ENCODE data around the gene SLC7A9. TPM values are rescaled to one million over a fixed set of nuclear protein-coding genes. Genes with fewer than 3 reads are reported as not detected.

Gene SLC7A9
- not detected for polyA plus RNA-seq

- H3K9me3 Mint-ChIP-seq: no peaks in the 10 kb centered on the region
- no peaks in the 10 kb centered on the region for H3K27me3 Mint-ChIP-seq
- H3K4me3 Mint-ChIP-seq: no peak within 1 kb of the TSS
- no peaks in the 10 kb centered on the region for H3K36me3 Mint-ChIP-seq
- peaks cover 0 to 2% (median 0%) of the 10 kb centered on the region in 3 donors for H3K4me1 Mint-ChIP-seq
- H3K27ac Mint-ChIP-seq: no peak within 1 kb of the TSS
Measured at GRCh38 chr19:32869369-32869965, at the start of gene SLC7A9. SLC7A9 (minus strand) TSS chr19:32869767; CDS start chr19:32868534, 1,233 bp downstream.

GRCh38 chr19:32919365-32919764 lies 49.8 kb upstream of the SLC7A9 start:
- H3K27ac Mint-ChIP-seq: no peak overlapping the region
- H3K9me3 Mint-ChIP-seq: no peaks in the 10 kb centered on the region
- H3K4me3 Mint-ChIP-seq: no peak overlapping the region

GRCh38 chr19:32917616-32917996 lies 48.0 kb upstream of the SLC7A9 start:
- peaks cover 0 to 4% (median 0%) of the 10 kb centered on the region in 3 donors for H3K4me1 Mint-ChIP-seq
- H3K4me3 Mint-ChIP-seq: no peak overlapping the region
- H3K9me3 Mint-ChIP-seq: no peaks in the 10 kb centered on the region
- H3K27me3 Mint-ChIP-seq: no peaks in the 10 kb centered on the region
- H3K27ac Mint-ChIP-seq: no peak overlapping the region
- H3K36me3 Mint-ChIP-seq: peaks cover 10% of the 10 kb centered on the region

More at GRCh38 chr19:32919365-32919764, 49.8 kb upstream of the SLC7A9 start:
- Mint-ChIP-seq H3K36me3 (peaks cover 11% of the 10 kb centered on the region), H3K27me3 (no peaks in the 10 kb centered on the region), H3K4me1 (peaks cover 0 to 4% (median 1%) of the 10 kb centered on the region in 3 donors)

GRCh38 chr19:32916969-32917615 lies 47.5 kb upstream of the SLC7A9 start:
- Mint-ChIP-seq H3K27me3 (no peaks in the 10 kb centered on the region), H3K27ac (peak overlapping the region in 1 of 3 donors; percentile 31), H3K4me3 (no peak overlapping the region), H3K36me3 (peaks cover 13% of the 10 kb centered on the region), H3K9me3 (no peaks in the 10 kb centered on the region), H3K4me1 (peaks cover 0 to 4% (median 0%) of the 10 kb centered on the region in 3 donors)

GRCh38 chr19:32914879-32915660 lies 45.5 kb upstream of the SLC7A9 start:
- Mint-ChIP-seq H3K27ac (no peak overlapping the region), H3K4me3 (no peak overlapping the region), H3K27me3 (no peaks in the 10 kb centered on the region), H3K4me1 (peaks cover 0 to 4% (median 0%) of the 10 kb centered on the region in 3 donors), H3K36me3 (peaks cover 11% of the 10 kb centered on the region), H3K9me3 (no peaks in the 10 kb centered on the region)

GRCh38 chr19:32911467-32911866 lies 41.9 kb upstream of the SLC7A9 start:
- no peak overlapping the region for H3K27ac Mint-ChIP-seq

GRCh38 chr19:32910874-32911273 lies 41.3 kb upstream of the SLC7A9 start:
- Mint-ChIP-seq H3K4me3 (no peak overlapping the region), H3K27me3 (no peaks in the 10 kb centered on the region), H3K9me3 (peaks cover 1 to 4% (median 1%) of the 10 kb centered on the region in 3 donors), H3K27ac (no peak overlapping the region), H3K36me3 (peaks cover 19% of the 10 kb centered on the region), H3K4me1 (no peaks in the 10 kb centered on the region)

More at GRCh38 chr19:32911467-32911866, 41.9 kb upstream of the SLC7A9 start:
- Mint-ChIP-seq H3K4me3 (no peak overlapping the region), H3K36me3 (peaks cover 17% of the 10 kb centered on the region), H3K9me3 (no peaks in the 10 kb centered on the region), H3K27me3 (no peaks in the 10 kb centered on the region), H3K4me1 (no peaks in the 10 kb centered on the region)

GRCh38 chr19:32910094-32910493 lies 40.5 kb upstream of the SLC7A9 start:
- Mint-ChIP-seq H3K4me1 (no peaks in the 10 kb centered on the region), H3K9me3 (peaks cover 3 to 9% (median 4%) of the 10 kb centered on the region in 3 donors), H3K27me3 (no peaks in the 10 kb centered on the region), H3K4me3 (no peak overlapping the region), H3K36me3 (peaks cover 20% of the 10 kb centered on the region), H3K27ac (no peak overlapping the region)

GRCh38 chr19:32909257-32909656 lies 39.7 kb upstream of the SLC7A9 start:
- peaks cover 17% of the 10 kb centered on the region for H3K36me3 Mint-ChIP-seq

GRCh38 chr19:32908641-32909190 lies 39.1 kb upstream of the SLC7A9 start:
- H3K27ac Mint-ChIP-seq: no peak overlapping the region

More at GRCh38 chr19:32909257-32909656, 39.7 kb upstream of the SLC7A9 start:
- H3K9me3 Mint-ChIP-seq: peaks cover 3 to 13% (median 4%) of the 10 kb centered on the region in 3 donors
- H3K27ac Mint-ChIP-seq: no peak overlapping the region
- H3K27me3 Mint-ChIP-seq: no peaks in the 10 kb centered on the region
- no peak overlapping the region for H3K4me3 Mint-ChIP-seq
- no peaks in the 10 kb centered on the region for H3K4me1 Mint-ChIP-seq

GRCh38 chr19:32902448-32902847 lies 32.9 kb upstream of the SLC7A9 start:
- Mint-ChIP-seq H3K27me3 (no peaks in the 10 kb centered on the region), H3K27ac (no peak overlapping the region), H3K9me3 (peaks cover 3 to 13% (median 5%) of the 10 kb centered on the region in 3 donors), H3K4me1 (no peaks in the 10 kb centered on the region), H3K36me3 (peaks cover 9% of the 10 kb centered on the region), H3K4me3 (no peak overlapping the region)

More at GRCh38 chr19:32908641-32909190, 39.1 kb upstream of the SLC7A9 start:
- peaks cover 3 to 13% (median 4%) of the 10 kb centered on the region in 3 donors for H3K9me3 Mint-ChIP-seq
- no peaks in the 10 kb centered on the region for H3K27me3 Mint-ChIP-seq
- peaks cover 17% of the 10 kb centered on the region for H3K36me3 Mint-ChIP-seq
- H3K4me1 Mint-ChIP-seq: no peaks in the 10 kb centered on the region
- no peak overlapping the region for H3K4me3 Mint-ChIP-seq

- Mint-ChIP-seq H3K27me3 (no peaks in the 10 kb centered on the region), H3K9me3 (peaks cover 3 to 18% (median 5%) of the 10 kb centered on the region in 3 donors), H3K27ac (no peak overlapping the region), H3K4me3 (peak overlapping the region in 1 of 4 donors; percentile 4), H3K4me1 (peaks cover 0 to 1% (median 0%) of the 10 kb centered on the region in 3 donors), H3K36me3 (peaks cover 16% of the 10 kb centered on the region)
Measured at GRCh38 chr19:32901504-32902161, 32.1 kb upstream of the SLC7A9 start.

GRCh38 chr19:32896516-32897214 lies 27.1 kb upstream of the SLC7A9 start:
- peaks cover 0 to 10% (median 0%) of the 10 kb centered on the region in 3 donors for H3K4me1 Mint-ChIP-seq
- H3K4me3 Mint-ChIP-seq: no peak overlapping the region
- H3K27ac Mint-ChIP-seq: no peak overlapping the region
- peaks cover 35% of the 10 kb centered on the region for H3K36me3 Mint-ChIP-seq
- H3K27me3 Mint-ChIP-seq: no peaks in the 10 kb centered on the region
- peaks cover 2 to 30% (median 9%) of the 10 kb centered on the region in 3 donors for H3K9me3 Mint-ChIP-seq

- H3K27me3 Mint-ChIP-seq: no peaks in the 10 kb centered on the region
- no peak overlapping the region for H3K4me3 Mint-ChIP-seq
- H3K36me3 Mint-ChIP-seq: peaks cover 37% of the 10 kb centered on the region
- H3K4me1 Mint-ChIP-seq: peaks cover 0 to 10% (median 0%) of the 10 kb centered on the region in 3 donors
- no peak overlapping the region for H3K27ac Mint-ChIP-seq
- H3K9me3 Mint-ChIP-seq: peaks cover 8 to 32% (median 11%) of the 10 kb centered on the region in 3 donors
Measured at GRCh38 chr19:32895384-32895783, 25.8 kb upstream of the SLC7A9 start.

Measured in IgD-negative memory B cell (primary cell).